AG09309 (cell line): ENCODE measurements around the gene OR10J4.

Experiments used
- DNase-seq: peaks from one replicate; pipeline ENCODE4 v3.0.0-alpha.2; 2010; ENCODE audit warnings: low read depth
- H3K4me3 ChIP-seq: 2 replicates; pipeline ENCODE4 v1.5.1; 2011; ENCODE audit warnings: mild to moderate bottlenecking, low read depth, low read length, moderate library complexity; ENCODE audit not compliant: control insufficient read depth
- TF ChIP-seq, protein P1 (sequence below): IDR thresholded peaks from 2 replicates; pipeline ENCODE4 v1.5.1; 2011; ENCODE audit warnings: mild to moderate bottlenecking, low read depth, low read length, inconsistent platforms; ENCODE audit not compliant: insufficient read depth, control insufficient read depth; ENCODE audit errors: missing control alignments

OR10J4 gene

GRCh38 chr1:159431904-159432303 is at the start of gene OR10J4:
OR10J4 (plus strand) TSS chr1:159432204.
- no peak within 1 kb of the TSS for H3K4me3 ChIP-seq
- TF ChIP-seq, protein P1, sequence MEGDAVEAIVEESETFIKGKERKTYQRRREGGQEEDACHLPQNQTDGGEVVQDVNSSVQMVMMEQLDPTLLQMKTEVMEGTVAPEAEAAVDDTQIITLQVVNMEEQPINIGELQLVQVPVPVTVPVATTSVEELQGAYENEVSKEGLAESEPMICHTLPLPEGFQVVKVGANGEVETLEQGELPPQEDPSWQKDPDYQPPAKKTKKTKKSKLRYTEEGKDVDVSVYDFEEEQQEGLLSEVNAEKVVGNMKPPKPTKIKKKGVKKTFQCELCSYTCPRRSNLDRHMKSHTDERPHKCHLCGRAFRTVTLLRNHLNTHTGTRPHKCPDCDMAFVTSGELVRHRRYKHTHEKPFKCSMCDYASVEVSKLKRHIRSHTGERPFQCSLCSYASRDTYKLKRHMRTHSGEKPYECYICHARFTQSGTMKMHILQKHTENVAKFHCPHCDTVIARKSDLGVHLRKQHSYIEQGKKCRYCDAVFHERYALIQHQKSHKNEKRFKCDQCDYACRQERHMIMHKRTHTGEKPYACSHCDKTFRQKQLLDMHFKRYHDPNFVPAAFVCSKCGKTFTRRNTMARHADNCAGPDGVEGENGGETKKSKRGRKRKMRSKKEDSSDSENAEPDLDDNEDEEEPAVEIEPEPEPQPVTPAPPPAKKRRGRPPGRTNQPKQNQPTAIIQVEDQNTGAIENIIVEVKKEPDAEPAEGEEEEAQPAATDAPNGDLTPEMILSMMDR: no peak
- no peak for DNase-seq

GRCh38 chr1:159406821-159407220 is 25.2 kb upstream of the OR10J4 start:
- TF ChIP-seq, protein P1: no peak

DNA sequence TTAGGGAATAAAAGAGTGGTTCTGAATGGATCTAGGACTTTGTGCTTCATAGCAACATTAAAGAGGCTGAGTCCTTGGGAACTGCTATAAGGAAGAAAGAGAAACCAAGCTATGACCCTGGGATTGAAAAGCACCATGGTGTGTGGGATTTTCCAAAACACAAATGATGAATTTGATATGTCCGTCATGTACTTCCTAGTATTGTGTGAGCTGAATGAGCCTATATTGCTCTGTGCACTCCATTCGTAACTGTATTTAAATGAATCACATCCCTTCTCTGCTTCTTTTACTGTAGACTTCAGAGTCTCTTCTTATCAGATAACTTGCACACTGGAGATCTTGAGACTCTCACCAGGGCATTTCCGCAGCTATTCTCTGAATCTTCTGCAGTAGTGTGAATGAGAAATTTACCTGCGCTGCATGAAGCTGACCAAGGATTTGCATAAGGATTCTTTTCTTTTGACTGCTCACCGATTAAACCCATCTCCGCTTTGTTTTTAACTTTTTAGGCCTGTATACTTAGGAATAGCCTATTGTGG is 23.1 kb upstream of the OR10J4 start:
- H3K4me3 ChIP-seq: no peak overlapping the region
- DNase-seq: no peak
- TF ChIP-seq, protein P1: no peak

More at GRCh38 chr1:159406821-159407220, 25.2 kb upstream of the OR10J4 start:
- no peak for DNase-seq
- no peak overlapping the region for H3K4me3 ChIP-seq

GRCh38 chr1:159421821-159422220 is 10.2 kb upstream of the OR10J4 start:
- no peak for DNase-seq
- no peak overlapping the region for H3K4me3 ChIP-seq
- TF ChIP-seq, protein P1: peak; percentile 3

- no peak overlapping the region for H3K4me3 ChIP-seq
- TF ChIP-seq, protein P1: no peak
- no peak for DNase-seq
These were observed 3.5 kb upstream of the OR10J4 start for GRCh38 chr1:159428536-159428935.

- DNase-seq: peak; percentile 29
- no peak overlapping the region for H3K4me3 ChIP-seq
- TF ChIP-seq, protein P1: no peak
These were observed 2.7 kb upstream of the OR10J4 start for GRCh38 chr1:159429074-159429861.
